Measurements from ENCODE around the gene B3GNT3.
A peak's percentile ranks its signal among the peaks of the same experiment; 100 is the strongest.

The B3GNT3 gene

DNA sequence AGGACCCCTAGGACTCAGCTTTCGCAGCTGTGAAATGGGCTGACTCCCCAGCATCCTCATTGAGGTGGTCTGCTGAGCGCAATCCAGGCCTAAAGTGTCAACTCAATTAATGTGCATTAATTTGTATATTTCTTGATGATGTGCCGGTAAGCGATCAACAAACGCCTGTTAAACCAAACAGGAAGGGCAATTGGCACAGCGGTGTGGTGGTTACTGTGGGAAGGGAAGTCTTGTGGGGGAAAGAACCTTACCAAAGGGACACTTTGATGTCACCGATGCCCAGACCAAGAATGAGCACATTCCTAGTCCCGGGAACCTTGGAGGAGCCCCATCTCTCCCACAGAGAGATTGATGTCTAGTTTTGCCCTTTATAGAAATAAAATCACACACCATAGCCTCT, 51.2 kb downstream of the B3GNT3 start:
- DNase-seq (ENCODE audit: insufficient read length, low spot score): no peak
- no peak for FAIRE-seq
- TF ChIP-seq, protein P1, sequence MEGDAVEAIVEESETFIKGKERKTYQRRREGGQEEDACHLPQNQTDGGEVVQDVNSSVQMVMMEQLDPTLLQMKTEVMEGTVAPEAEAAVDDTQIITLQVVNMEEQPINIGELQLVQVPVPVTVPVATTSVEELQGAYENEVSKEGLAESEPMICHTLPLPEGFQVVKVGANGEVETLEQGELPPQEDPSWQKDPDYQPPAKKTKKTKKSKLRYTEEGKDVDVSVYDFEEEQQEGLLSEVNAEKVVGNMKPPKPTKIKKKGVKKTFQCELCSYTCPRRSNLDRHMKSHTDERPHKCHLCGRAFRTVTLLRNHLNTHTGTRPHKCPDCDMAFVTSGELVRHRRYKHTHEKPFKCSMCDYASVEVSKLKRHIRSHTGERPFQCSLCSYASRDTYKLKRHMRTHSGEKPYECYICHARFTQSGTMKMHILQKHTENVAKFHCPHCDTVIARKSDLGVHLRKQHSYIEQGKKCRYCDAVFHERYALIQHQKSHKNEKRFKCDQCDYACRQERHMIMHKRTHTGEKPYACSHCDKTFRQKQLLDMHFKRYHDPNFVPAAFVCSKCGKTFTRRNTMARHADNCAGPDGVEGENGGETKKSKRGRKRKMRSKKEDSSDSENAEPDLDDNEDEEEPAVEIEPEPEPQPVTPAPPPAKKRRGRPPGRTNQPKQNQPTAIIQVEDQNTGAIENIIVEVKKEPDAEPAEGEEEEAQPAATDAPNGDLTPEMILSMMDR (IDR thresholded peaks at IDR 0.05; ENCODE audit: insufficient read depth, missing control alignments): no peak

DNA sequence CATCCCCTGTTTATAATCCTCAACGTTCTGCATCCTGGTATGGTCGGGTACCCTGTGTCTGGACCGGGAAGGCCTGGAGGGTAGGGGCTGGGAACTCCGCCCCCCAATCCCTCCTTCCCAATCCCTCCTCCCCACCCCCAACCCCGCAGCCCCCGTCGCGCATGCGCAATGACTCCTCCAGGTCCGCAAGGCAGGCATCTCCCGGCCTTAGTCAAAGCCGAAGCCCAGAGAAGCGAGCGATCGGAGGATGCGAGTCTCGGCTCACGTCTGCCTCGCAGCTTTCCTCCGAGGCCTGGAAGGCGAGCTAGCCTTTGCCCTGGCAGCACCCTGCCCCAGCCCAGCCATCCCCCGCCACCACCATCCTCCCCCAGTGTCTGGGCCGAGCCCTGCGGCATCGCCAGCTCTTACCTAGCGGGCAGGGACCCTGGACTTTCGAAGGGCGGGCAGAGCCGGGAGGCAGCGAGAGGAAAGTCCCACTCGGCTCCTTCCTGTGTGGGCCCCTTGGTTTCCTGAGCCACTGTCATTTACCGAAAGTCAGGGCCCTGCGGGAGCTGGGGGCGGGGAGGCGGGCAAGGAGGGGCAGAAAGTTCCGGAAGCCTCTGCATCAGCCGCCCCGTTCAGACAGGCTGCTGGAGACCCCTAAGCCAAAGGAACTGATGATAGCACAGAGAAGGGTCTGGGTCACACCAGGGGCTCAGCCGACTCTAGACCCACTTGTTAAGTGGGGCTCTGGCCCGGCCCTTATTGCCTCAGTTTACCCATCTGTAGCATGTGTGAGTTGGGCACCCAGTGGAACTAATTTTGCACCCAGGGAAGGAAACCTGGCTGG, 52.8 kb downstream of the B3GNT3 start, which contains the start of gene JAK3:
Gene JAK3, minus strand, starts transcription at position 445 of the 829 bp plus-strand sequence. CDS start 3,565 bp downstream, outside the sequence.
- peak; percentile 66 for DNase-seq (ENCODE audit: insufficient read length, low spot score)
- TF ChIP-seq, protein P1 (IDR thresholded peaks at IDR 0.05; ENCODE audit: insufficient read depth, missing control alignments): no peak
- no peak for FAIRE-seq

DNA sequence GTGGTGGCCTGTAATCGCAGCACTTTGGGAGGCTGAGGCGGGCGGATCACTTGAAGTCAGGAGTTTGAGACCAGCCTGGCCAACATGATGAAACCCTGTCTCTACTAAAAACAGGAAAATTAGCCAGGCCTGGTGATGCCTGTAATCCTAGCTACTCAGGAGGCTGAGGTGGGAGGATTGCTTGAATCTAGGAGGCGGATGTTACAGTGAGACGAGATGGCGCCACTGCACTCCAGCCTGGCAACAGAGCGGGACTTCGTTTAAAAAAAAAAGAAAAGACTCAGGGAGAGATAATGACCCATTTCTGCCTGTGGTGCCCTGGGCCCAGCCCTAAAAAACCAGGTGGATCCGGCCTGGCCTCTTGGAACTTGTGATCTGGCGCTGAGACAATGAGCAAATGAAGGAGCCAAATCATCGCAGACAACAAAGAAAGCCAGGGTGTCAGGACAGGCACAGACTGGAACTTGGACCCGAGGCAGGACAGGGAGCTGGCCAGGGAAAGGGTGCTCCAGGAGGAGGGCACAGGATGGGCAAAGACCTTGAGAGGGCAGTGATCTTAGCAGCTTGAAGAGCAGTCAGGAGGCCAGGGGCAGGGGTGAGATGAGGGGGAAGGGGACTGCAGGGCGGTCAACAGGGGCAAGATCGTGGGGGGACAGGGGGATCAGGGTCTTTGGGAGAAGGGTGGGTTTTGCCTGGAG, 53.8 kb downstream of the B3GNT3 start:
- DNase-seq (ENCODE audit: insufficient read length, low spot score) (no peak), FAIRE-seq (no peak)
- TF ChIP-seq, protein P1 (IDR thresholded peaks at IDR 0.05; ENCODE audit: insufficient read depth, missing control alignments): no peak

DNA sequence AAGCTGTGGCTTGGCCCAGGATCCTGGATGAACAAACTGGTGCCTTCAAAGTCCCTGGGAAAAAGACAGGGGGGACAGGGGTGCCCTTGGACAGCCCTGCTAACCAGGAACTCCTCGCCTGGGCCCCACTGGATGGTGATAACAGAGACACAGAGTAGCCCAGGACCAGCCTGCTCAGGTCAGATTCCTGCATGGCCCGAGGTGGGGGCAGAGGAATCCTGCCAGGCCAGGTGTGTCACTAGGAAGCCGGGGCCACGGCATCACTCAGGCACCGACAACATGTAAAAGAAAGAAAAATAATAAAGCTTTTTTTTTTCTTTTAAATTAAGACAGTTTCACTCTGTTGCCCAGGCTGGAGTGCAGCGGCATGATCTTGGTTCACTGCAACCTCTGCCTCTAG, 59.1 kb downstream of the B3GNT3 start:
- DNase-seq (ENCODE audit: insufficient read length, low spot score) (no peak), FAIRE-seq (no peak)
- TF ChIP-seq, protein P1 (IDR thresholded peaks at IDR 0.05; ENCODE audit: insufficient read depth, missing control alignments): no peak

DNA sequence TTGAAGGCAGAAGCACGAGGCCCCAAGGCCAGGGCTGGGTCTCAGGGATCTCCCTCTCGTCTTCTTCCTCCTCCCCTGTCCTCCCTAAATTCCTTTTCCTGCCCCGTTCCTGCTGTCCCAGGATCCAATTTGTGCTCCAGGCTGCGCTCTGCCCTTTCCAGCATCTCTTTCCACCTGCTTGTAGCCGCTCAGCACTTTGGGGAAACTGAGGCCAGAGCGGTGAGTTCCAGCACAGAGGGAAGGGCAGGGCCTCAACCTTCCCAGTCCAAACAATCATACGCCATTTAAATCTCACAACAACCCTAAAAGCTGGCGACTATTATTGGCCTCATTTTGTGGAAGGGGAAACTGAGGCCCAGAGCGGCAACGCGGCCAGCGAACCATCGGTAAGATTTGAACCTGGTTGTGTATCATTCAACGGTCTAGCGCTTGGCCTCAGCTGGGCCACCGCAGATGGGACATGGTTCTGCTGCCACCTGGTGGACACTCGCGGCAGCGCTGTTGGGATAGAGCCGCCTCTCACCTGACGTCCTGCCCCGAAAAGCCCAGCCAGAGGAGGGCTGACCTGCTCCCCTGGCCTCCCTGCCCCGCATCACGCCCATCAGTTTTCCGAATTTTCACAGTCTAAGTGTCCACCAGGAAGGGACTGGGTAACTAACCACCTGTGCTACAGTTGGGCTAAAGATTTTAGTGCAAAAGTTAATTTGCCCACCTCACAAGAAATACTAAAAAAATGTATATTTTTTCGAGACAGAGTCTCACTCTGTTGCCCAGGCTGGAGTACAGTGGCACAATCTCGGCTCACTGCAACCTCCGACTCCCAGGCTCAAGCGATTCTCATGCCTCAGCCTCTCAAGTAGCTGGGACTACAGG, 60.6 kb downstream of the B3GNT3 start:
- DNase-seq (ENCODE audit: insufficient read length, low spot score) (peak; percentile 92), FAIRE-seq (no peak)
- TF ChIP-seq, protein P1 (IDR thresholded peaks at IDR 0.05; ENCODE audit: insufficient read depth, missing control alignments): peak; percentile 94

DNA sequence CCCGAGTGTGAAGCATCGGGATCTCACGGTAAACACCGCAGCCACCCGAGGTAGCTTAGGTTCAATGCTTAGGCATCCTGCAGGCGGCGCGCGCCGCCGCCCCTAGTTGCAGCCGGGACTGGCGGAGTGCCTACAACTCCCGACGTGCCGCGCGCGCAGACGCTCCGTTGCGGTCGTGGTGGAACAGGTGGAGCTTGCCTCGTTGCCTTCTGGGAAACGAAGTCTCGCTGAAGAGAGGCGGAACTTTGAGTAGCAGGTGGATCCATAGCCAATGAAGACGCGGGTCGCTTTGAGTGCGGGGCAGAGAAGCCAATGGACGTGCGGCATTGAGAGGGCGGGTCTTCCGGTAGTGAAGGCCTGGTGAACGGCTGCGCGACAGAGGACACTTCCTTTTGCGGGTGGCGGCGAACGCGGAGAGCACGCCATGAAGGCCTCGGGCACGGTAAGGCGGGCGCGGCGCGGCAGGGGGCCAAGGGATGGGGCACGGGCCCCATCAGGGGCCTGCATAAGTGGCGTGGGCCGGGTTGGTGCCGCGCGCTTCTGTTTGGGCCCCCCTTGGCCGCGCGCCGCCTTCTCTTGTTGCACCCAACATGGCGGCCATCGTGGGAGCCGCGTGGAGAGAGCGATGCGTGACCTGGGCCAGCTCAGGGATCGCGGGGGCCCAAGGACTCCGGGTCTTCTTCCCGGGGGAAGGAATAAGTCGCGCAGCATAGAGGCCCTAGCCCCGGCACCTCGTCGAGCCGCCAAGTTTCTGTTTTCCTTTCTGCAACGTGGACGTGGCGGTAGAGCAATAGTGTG, 64.8 kb downstream of the B3GNT3 start, which contains the start of gene RPL18A:
Gene RPL18A, plus strand, starts transcription at position 378 of the 798 bp plus-strand sequence. Its CDS starts 47 bp downstream, at position 425.
- FAIRE-seq (no peak), DNase-seq (ENCODE audit: insufficient read length, low spot score) (peak; percentile 89)
- TF ChIP-seq, protein P1 (IDR thresholded peaks at IDR 0.05; ENCODE audit: insufficient read depth, missing control alignments): peak; percentile 77

All from D721Med (cell line).